IPS DF 6.9 (cell line): ENCODE results near the gene METTL24.

Experiments
- DNase-seq: peaks from one replicate; pipeline ENCODE4 v3.0.0-alpha.2; 2013; ENCODE audit warnings: low read depth, low spot score
- H3K27ac ChIP-seq: one replicate; pipeline ENCODE4 v1.5.1; 2013; ENCODE audit warnings: low read length, control low read depth
- H3K27me3 ChIP-seq: 2 replicates; pipeline ENCODE4 v1.6.1; 2013; ENCODE audit warnings: mild to moderate bottlenecking, low read length; ENCODE audit not compliant: control insufficient read depth, insufficient read depth
- H3K36me3 ChIP-seq: 2 replicates; pipeline ENCODE4 v1.6.1; 2013; ENCODE audit warnings: low read length; ENCODE audit not compliant: control insufficient read depth, insufficient read depth
- H3K4me1 ChIP-seq: 2 replicates; pipeline ENCODE4 v1.6.1; 2013; ENCODE audit warnings: low read length; ENCODE audit not compliant: control insufficient read depth, insufficient read depth
- H3K4me3 ChIP-seq: 2 replicates; pipeline ENCODE4 v1.5.1; 2013; ENCODE audit warnings: mild to moderate bottlenecking, low read length
- H3K9me3 ChIP-seq: 2 replicates; pipeline ENCODE4 v1.6.1; 2013; ENCODE audit warnings: low read length, inconsistent platforms; ENCODE audit not compliant: control insufficient read depth, insufficient read depth
- WGBS: extraction: QIAGEN DNeasy Blood & Tissue Kit; methylation state at CpG from one replicate; pipeline ENCODE4 v1.1.7; 2013; ENCODE audit warnings: mixed read lengths, missing lambda C conversion rate; ENCODE audit not compliant: insufficient read length, insufficient coverage; 5-methylcytosine and 5-hydroxymethylcytosine counted together

Gene METTL24

GRCh38 chr6:110390404-110390803, 32.3 kb upstream of the METTL24 start:
- Histone ChIP-seq H3K27me3 (no peaks in the 10 kb centered on the region), H3K4me1 (no peaks in the 10 kb centered on the region), H3K4me3 (no peak overlapping the region), H3K9me3 (no peaks in the 10 kb centered on the region), H3K27ac (no peak overlapping the region), H3K36me3 (no peaks in the 10 kb centered on the region)
- WGBS = no CpG with 5 or more reads among the region's 2 CpGs
- no peak for DNase-seq

DNA sequence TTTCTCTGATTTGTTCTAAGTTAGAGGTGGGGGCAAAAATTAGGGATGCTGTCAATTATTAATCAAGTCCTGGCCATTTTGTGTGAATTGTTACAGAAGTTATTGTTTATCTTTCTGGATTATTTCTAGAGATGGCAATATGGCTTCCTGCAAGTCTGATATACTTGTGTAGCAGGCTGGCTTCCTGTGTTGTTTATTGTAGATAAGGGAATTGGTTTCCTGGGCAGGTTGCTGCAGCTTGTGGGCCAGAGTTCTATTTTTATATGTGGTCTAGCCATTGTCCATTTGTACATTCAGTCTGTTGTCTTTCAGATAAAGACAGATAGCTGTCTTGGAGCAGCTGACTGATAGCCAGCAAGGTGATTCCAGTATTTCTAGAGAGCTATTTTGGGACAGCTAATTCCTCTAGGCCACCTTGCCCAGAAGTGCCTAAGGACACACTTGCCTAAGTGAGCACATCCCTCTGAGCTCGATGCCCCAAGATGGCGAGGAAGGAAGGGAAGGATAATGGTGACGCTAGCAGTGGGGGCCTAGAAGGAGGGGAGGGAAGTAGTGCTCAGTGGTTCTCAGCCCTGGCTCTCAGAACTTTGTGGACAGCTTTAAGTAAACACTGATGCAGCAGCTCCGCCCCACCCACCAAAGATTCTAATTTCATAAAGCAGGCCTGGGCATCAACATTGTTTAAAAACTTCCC, 31.7 kb upstream of the METTL24 start:
- no peak overlapping the region for H3K27ac ChIP-seq
- no peaks in the 10 kb centered on the region for H3K27me3 ChIP-seq
- no peaks in the 10 kb centered on the region for H3K9me3 ChIP-seq
- H3K36me3 ChIP-seq = no peaks in the 10 kb centered on the region
- no peak for DNase-seq
- no CpG with 5 or more reads among the region's 4 CpGs for WGBS
- H3K4me1 ChIP-seq = no peaks in the 10 kb centered on the region
- no peak overlapping the region for H3K4me3 ChIP-seq

DNA sequence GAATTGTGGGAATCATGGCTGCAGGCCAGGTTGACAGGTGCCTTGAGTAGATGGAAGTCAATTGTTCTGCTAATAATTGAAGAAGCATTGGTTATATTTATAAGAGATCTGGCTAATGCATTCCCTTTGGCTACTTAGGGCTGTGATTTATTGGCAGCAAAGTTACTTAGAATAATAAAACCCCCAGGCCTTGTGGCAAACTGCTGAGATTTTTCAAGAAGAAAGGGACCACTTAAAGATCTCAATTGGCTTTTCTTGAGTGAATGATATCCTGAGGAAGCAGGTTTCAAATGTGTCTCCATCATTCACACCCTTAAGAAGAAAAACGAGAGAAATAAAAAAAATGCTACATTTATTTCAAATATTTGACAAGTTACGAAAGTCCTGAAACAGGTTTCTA, 29.8 kb upstream of the METTL24 start:
- Histone ChIP-seq H3K9me3 (no peaks in the 10 kb centered on the region), H3K36me3 (no peaks in the 10 kb centered on the region), H3K27me3 (no peaks in the 10 kb centered on the region), H3K4me3 (no peak overlapping the region), H3K4me1 (no peaks in the 10 kb centered on the region), H3K27ac (no peak overlapping the region)
- no CpG with 5 or more reads among the region's 2 CpGs for WGBS
- DNase-seq = no peak

- Histone ChIP-seq H3K27me3 (no peaks in the 10 kb centered on the region), H3K27ac (no peak overlapping the region), H3K4me3 (no peak overlapping the region), H3K36me3 (no peaks in the 10 kb centered on the region), H3K9me3 (no peaks in the 10 kb centered on the region), H3K4me1 (no peaks in the 10 kb centered on the region)
- WGBS = no CpG with 5 or more reads among the region's 1 CpG
- no peak for DNase-seq
Measured at GRCh38 chr6:110385458-110385863, 27.3 kb upstream of the METTL24 start.

DNA sequence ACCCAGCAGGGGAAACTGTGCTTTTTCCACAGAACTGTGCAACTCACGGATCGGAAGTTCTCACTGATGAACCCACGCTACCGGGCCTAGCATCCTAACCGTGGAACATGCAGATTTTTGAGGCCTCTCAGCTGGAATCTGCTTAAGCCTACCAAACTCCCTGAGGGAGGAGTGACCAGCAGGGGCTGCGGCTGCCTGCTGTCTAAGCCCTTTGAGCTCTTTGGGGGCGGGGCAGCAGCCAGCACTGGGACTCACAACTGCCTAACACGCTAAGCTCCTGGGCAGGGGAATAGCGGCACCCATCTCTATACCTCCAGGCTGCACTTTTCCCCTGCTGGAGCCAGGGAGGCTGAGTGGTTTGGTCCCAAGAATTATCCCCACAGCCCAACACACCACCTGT, 20.4 kb upstream of the METTL24 start:
- no peak for DNase-seq
- WGBS = no CpG with 5 or more reads among the region's 9 CpGs
- Histone ChIP-seq H3K27me3 (no peaks in the 10 kb centered on the region), H3K4me3 (no peak overlapping the region), H3K4me1 (no peaks in the 10 kb centered on the region), H3K9me3 (no peaks in the 10 kb centered on the region), H3K27ac (no peak overlapping the region), H3K36me3 (no peaks in the 10 kb centered on the region)

DNA sequence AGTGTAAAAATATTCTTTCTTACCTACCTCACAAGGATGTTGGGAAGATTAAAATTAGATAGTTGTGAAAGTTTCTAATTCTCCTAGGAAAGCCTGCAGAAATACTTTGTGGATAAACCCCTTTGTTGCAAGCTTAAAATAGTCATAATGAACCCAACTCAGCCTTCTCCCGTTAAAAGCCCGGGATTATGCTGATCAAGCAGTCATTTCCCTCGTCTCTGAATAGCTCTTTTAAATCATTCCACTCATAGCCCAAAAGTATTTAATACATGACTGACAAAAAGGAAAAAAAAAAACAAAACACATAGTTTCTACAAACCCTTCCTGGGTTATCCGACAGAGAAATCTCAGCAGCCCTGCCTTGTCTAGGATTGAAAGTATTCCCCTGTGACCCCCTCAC, 10.9 kb upstream of the METTL24 start:
- Histone ChIP-seq H3K4me1 (0 out of 2 replicates have a peak, but pooled peaks cover 1% of the 10 kb centered on the region), H3K36me3 (no peaks in the 10 kb centered on the region), H3K27ac (no peak overlapping the region), H3K27me3 (no peaks in the 10 kb centered on the region), H3K9me3 (no peaks in the 10 kb centered on the region), H3K4me3 (no peak overlapping the region)
- DNase-seq = no peak
- WGBS = no CpG with 5 or more reads among the region's 4 CpGs

GRCh38 chr6:110368284-110368683, 10.1 kb upstream of the METTL24 start:
- no peak for DNase-seq

GRCh38 chr6:110367825-110368224, 9.7 kb upstream of the METTL24 start:
- H3K27ac ChIP-seq = no peak overlapping the region
- H3K4me1 ChIP-seq = 0 out of 2 replicates have a peak, but pooled peaks cover 1% of the 10 kb centered on the region
- H3K27me3 ChIP-seq = no peaks in the 10 kb centered on the region
- no peaks in the 10 kb centered on the region for H3K36me3 ChIP-seq
- no peaks in the 10 kb centered on the region for H3K9me3 ChIP-seq
- whole genome bisulfite sequencing = no CpG with 5 or more reads among the region's 1 CpG
- DNase-seq = no peak
- no peak overlapping the region for H3K4me3 ChIP-seq

More at GRCh38 chr6:110368284-110368683, 10.1 kb upstream of the METTL24 start:
- WGBS = 100% methylated on average over 1 of the region's 2 CpGs
- Histone ChIP-seq H3K27me3 (no peaks in the 10 kb centered on the region), H3K9me3 (no peaks in the 10 kb centered on the region), H3K4me3 (no peak overlapping the region), H3K36me3 (no peaks in the 10 kb centered on the region), H3K4me1 (0 out of 2 replicates have a peak, but pooled peaks cover 1% of the 10 kb centered on the region), H3K27ac (no peak overlapping the region)

DNA sequence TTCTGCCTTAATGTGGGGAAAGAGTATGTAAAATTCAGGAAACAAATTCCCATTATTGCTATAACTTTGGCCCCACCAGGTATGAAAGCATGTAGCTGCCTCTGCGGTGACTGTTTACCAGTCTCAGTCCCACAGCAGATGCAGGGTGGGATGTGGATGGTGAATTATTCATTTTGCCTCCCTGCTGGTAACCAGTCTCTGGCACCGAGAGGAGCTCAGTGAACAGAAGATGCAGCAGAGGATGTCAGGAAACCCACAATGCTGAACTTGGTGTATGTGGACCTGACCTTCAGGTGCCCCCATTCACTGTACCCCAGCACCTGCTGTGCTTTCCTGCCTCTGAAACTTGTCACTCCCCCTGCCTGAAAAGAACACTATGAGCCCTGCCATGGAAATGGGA, 8.8 kb upstream of the METTL24 start:
- Histone ChIP-seq H3K27me3 (no peaks in the 10 kb centered on the region), H3K4me3 (no peak overlapping the region), H3K36me3 (no peaks in the 10 kb centered on the region), H3K27ac (no peak overlapping the region), H3K4me1 (0 out of 2 replicates have a peak, but pooled peaks cover 1% of the 10 kb centered on the region), H3K9me3 (no peaks in the 10 kb centered on the region)
- WGBS = no CpG with 5 or more reads among the region's 2 CpGs
- no peak for DNase-seq

- Histone ChIP-seq H3K36me3 (no peaks in the 10 kb centered on the region), H3K4me1 (0 out of 2 replicates have a peak, but pooled peaks cover 1% of the 10 kb centered on the region), H3K4me3 (no peak overlapping the region), H3K9me3 (no peaks in the 10 kb centered on the region), H3K27ac (no peak overlapping the region), H3K27me3 (no peaks in the 10 kb centered on the region)
- WGBS = no CpG with 5 or more reads among the region's 2 CpGs
- DNase-seq = no peak
Measured at GRCh38 chr6:110366256-110366655, 8.1 kb upstream of the METTL24 start.
